ENCODE data around the gene TAS2R60.
"Not testable (repeated sequence)": the region's sequence is repeated elsewhere in the genome, so short reads cannot be mapped to it uniquely, and the experiment has no call there.

The TAS2R60 gene

DNA sequence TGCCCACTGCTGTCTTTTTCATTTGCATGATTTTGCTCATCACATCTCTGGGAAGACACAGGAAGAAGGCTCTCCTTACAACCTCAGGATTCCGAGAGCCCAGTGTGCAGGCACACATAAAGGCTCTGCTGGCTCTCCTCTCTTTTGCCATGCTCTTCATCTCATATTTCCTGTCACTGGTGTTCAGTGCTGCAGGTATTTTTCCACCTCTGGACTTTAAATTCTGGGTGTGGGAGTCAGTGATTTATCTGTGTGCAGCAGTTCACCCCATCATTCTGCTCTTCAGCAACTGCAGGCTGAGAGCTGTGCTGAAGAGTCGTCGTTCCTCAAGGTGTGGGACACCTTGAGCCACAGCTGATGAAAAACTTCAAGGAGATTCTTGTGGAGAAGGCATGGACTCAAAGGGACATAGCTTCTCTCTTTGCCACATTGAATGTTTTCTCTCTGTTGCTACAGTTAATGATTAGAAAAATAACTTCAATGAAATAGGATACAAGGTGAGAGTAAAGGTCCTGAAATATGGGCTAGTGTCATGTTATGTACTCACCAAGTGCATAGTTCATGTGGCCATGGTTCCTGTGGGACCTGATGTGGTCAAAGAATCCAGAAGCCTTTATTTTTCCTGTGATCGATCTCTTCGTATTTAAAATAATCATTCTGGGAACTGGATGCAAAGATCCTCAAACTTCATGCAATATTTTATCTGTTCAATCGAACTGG is 970 bp downstream of the TAS2R60 start:
- no peak for DNase-seq

DNA sequence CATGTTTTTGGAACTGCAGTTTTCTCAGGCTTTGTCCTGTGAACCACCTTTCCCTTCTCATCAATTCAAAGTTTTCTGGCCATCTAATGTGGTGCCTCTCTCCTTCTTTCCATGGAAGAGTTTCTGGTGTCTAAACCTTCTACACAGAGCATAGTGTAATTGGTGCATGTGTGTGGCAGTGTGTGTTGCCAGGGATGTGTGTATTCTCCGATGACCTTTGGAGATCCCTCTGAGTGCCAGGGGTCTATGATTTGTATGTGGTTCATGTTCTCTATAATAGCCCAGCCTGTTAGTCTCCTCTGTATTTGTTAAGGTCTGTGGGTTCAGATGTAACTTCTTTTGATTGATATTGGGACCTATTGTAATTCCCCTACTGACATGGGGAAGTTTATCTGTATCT is 1.5 kb downstream of the TAS2R60 start:
- DNase-seq: no peak

DNA sequence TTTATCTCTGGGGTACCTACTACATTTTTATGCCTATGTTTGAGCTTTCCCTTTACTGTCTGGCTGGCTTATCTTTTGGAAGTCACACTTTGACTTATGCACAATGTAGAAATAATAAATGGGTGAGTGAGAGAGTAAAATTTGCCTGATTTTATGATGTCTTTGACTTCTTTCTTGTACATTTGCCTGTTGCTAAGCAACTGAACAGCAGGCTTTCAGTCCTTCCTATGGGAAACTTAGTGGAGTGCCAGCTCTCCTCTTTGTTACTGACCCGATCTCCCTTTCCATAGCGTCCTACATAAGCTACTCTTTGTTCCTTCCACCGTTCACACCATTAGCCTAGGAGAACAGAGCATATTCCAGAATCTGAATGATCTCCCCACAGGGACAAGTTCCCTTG is 4.2 kb downstream of the TAS2R60 start:
- no peak for DNase-seq

DNA sequence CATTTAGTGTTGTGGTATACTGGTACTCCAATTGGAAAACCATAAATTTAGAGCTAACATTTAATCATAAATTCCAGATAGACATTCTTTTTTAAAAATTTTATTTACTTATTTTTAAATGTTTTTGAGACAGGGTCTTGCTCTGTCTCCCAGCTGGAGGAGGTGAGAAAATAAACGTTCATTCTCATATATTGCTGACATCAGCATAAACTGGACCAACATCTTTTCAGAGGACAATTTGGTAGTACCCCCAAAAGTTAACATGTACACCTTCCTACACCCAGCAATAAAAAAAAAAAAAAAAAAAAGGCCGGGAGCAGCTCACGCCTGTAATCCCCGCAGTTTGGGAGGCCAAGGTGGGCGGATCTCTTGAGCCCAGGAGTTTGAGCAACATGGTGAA is 5.2 kb downstream of the TAS2R60 start:
- no peak for DNase-seq

DNA sequence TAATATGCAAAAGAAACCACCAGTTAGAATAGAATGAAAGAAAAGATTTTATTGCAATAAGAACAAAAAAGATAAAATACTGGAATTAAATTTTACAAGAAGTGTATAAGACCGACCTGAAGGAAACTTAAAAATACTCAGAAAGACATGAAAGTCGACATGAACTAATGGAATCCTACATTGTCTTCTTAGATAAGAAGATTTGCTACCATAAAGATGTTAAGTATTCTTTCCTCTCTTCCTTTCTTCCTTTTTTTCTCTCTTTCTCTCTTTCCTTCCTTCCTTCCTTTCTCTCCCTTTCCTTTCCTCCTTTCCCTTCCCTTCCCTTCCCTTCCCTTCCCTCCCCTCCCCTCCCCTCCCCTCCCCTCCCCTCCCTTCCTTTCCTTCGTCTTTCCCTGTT is 6.5 kb downstream of the TAS2R60 start:
- DNase-seq: no peak

DNA sequence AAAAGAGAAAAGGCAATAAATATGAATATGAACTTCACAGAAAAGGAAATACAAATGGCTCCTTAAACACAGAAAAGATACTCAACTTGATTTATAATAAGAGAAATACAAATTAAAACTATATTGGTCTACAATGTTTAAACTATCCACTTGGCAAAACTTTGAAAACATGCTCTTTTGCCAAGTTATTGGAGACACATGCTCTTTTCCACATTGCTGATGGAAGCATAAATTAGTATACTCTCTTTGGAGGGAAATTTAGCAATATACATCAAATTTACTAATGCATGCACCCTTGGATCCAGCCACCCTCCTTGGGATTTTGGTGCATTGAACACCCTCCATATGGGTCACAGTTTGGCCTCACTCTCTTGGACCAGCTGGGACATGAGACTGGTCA is 7.9 kb downstream of the TAS2R60 start:
- DNase-seq: no peak

DNA sequence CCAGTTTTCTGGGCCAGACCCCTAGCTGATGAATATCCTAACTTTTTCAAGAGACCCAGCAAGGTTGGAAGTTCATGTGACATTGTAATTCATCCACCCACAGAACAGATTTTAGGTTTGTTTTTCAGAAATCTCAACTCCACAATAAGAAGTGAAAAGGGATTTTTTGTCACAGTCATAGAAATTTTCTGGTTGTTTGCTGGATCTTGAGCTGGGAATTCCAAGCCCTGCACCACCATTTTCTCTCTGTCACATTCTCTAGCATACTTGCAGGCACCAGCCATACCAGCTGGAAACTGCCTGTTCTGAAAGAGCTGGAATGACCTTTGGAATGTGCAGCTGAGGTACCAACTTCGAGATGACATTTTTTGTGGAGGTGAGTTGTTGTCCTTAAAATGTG is 8.5 kb downstream of the TAS2R60 start:
- DNase-seq: no peak

DNA sequence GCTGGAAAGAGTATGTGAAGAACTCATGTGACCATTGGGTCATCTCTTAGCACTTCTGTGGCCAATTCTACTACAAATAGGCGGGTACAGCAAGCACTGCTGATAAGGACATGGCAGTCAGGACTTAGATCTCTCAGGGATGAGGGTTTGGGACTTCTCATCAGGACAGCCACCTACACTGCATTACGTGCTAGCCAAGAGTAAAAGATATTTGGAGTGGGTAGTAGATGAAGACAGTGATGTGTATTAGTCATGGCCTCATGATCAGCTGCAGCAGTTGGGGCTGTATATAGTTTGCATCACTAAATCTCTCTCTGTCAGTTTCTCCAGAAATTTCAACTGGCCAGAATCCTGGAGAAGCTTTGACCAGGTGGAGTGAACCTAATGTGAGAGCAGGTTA is 9.2 kb downstream of the TAS2R60 start:
- no peak for DNase-seq

DNA sequence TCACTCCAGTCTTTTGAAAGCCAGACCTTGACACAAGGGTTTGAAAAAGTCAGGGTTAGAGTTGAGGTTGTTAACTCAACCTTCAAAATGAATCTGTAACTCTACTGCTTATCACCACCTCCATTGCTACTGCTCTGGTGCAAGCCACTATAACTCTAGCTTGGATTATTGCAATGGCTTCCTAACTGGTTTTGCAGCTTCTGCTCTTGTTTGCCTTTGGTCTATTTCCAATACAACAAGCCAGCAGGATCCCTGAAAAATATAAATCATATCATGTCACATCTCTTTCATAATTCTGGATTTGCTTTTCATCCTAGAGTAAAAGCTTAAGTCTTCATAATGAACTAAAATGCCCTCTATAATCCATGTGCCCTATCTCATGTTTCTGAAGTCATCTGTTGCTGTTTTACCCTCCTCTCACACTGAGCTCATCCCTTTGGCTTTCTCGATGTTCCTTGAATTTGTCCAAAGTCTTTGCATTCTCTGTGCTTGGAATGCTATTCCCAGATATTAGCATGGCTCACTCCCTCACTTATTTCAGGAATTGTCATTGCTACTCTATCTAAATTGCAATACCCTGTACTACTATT is 10.9 kb downstream of the TAS2R60 start:
- DNase-seq: no peak

DNA sequence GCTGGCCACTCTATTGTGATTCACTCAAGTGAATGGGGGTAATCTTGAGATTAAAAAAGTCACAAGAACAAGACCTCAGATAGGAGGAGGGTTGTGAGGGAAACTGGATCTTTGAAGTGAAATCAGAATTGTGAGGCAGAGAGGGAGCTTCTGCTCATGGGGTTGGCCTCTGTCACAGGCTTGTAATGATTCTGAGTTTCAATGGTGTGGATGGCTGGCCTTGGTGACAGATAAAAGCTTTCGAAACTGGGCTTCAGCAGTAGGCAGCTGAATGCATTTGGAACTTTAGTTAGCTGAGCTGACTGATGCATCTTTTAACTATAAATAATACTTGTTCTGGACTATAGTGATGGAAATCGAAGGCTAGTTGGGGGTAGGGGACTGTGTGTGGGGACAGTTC is 12.2 kb downstream of the TAS2R60 start:
- no peak for DNase-seq

DNA sequence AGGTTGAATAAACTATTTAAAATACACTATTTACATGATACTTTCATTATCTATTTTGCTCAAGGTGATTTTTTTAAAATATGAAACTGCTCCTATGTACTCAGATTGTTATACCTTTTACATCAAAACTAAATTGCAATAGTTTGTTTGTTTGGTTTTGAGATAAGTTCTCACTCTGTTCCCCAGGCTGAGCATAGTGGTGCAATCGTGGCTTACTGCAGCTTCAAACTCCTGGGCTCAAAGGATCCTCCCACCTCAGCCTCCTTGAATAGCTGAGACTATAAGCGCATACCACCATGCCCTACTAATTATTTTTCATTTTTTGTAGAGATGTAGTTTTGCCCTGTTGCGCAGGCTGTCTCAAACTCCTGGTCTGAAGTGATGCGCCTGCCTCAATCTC is 12.7 kb downstream of the TAS2R60 start:
- no peak for DNase-seq

DNA sequence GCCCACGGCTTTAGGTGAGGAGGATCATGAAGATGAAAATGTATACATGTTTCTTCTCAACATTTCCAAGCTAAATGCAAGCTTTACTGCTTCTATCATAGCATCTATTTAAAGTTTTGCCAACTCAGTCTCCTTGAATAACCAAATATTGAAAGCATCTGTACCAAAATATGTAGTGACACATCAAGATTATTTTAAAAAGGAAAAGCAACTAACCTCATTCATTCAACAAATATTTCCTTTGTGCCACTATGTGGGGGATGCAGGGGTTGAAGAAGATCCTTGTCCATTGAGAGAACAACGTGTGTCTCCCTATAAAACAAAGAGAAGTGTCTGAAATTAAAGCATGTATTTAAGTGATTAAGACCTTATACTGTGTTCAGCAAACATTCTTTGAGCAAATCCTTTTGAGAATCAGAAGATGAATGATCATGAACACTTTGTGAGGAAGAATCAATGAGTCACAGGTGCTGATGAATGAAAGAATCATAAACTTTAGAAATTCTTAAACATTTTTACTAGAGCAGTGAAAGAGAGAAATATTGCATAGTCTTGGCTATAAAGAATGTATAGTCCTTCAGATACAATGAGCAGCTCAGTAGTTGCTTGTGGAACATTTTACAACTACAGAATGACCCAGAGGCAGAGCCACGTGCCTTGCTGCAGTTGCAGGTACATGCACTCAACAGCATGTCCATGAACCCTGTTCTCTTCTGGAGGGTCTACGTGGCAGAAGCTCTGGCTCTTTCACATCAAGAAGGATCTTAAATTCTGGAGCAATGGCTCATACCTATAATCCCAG is 13.9 kb downstream of the TAS2R60 start:
- DNase-seq: no peak

DNA sequence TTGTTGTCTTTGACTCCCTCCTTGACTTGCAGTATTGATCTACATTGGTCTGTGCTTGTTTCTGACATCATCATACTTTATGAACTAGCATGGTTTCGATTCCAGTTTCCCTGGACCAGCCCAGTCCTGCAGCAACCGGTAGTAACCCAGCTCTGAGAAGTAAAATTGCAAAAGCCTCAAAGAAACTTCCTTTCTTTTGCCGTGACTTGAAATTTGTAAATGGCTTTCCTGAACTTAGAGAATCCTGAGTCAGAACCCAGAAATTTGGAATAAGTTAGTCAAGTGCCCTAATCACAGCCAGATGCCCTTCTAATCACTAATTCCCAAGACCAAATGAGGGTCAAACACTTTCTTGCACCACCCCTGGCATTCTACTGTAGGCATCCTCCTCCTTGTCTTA is 15.0 kb downstream of the TAS2R60 start:
- DNase-seq: no peak

DNA sequence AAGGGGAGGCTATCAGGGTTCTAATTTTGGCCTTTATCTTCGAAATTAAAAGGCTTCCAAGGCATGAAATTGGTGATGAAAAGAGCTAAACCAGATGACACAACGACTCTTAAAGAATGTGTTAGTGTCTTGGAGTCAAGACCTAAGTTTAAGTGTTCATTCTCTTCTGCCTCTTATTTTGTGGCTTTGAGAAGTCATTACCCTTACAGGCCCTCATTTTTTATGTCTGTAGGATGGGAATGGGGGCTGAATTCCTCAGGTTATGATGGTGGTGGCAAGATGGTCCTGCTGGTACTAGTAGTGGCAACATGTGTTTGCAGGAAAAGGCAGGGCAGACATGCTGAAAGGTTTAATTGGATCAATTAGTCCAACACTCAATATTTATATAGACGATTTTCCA is 15.4 kb downstream of the TAS2R60 start:
- DNase-seq: no peak

DNA sequence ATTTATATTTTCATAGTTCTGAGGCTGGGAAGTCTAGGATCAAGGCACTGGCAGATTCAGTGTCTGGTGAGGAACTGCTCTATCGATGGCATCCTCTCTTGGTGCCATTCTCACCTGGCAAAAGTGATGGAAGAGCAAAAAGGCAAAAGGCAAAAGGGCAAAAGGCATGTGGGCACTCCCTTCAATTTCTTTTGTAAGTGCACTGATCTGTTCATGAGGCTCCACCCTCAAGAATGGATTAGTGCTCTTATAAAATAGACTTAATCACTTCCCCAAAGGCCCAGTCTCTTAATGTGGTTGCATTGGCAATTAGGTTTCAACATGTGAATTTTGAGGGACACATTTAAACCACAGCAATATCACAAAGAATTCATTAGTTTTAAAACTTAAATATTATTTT is 16.1 kb downstream of the TAS2R60 start:
- no peak for DNase-seq

DNA sequence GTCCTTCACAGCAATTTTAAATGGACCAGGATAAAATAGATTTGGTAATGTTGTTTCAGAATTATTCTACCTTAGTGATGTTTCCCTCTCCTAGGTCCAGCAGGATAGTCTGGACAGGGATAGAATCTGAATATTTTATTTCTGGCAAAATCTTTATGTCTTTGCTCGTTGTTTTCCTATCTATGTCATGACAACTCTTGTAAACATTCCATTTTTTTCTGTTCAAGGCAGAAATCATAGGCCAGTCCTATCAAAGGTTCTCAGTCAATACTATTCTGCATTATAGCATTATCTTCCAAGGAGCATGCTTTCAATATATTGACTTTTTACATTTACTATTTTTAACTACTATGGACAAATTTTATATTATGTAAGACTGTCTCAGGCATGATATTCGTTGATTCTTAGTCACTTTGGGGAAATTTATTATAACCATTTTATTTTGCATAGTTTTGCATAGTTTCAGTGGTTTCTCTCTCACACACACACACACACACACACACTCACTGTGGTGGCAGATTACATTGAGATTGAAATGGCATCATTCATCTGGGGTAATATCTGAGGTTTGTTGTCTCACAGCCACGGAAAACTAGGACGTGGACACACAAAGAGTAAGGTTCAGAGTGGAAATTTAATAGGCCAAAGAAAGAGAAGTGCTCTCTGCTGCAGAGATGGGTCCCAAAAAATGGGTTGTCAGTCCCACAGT is 17.2 kb downstream of the TAS2R60 start:
- no peak for DNase-seq

DNA sequence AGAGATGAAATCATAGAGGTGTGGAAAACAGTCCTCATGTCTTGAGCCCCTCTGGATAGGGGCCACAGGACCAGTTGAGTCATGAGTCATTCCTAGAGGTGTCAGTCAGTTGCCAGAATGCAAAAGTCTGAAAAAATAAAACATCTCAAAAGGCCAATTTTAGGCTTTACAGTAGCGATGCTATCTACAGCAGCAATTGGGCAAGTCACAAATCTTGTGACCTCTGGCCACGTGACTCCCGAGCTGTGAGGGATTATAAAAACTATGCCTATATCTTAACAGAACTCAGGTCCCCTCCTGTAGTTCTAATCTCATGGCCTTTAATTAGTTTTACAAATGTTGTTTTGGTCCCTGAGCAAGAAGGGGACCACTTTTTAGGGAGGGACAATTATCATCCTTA is 18.8 kb downstream of the TAS2R60 start:
- DNase-seq: no peak

DNA sequence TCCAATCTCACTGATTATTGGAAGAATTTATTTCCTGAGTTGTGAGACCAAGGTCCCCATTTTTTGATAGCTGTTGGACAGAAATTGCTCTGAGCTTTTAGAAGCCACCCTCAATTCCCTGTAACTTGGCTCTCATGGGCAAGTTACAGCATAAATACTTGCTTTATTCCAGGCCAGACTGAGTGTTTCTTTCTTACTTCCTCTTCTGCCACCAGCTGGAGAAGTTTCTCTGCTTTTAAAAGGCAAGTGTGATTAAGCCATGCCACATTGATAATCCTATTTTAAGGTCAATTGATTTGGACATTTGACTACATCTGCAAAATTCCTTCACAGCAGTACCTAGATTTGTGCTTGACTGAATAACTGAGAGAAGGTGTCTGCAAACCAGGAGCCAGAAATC is 20.3 kb downstream of the TAS2R60 start:
- no peak for DNase-seq

DNA sequence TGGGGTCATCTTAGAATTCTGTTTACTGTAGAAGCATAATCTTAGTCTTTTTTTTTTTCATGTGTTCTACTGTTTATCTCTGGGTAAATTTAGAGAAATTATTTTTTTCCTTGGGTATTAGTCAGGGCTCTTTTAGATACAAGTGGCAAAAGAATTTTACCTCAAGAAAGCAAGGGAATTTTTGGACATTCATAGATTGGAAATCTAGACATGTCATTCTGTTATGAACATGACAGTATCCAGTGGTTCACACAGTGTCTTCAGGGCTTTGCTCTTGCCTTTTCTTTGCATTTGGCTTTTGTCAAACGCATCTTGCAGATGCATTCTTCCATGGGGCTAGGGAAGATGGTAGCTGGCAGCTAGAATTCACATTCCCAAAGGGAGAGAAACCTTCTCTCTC is 20.7 kb downstream of the TAS2R60 start:
- DNase-seq: no peak

DNA sequence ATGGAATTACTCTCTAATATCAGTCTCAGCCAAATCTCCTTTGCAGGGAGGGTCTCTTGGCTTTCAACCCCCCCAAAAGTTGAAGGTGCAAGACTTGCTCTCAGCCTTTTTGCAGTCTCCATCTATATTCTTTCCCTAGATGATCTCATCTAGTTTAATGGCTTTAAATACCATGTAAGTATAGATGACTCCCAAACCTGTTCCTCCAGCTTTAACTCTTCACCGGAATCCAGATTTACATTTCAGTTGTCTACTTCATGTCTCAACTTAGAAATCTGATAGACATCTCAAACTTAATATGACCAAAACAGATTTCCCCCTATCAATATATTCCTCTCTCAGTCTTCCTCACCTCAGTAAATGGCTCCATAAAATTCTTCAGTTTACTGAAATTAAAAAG is 24.5 kb downstream of the TAS2R60 start:
- no peak for DNase-seq

DNA sequence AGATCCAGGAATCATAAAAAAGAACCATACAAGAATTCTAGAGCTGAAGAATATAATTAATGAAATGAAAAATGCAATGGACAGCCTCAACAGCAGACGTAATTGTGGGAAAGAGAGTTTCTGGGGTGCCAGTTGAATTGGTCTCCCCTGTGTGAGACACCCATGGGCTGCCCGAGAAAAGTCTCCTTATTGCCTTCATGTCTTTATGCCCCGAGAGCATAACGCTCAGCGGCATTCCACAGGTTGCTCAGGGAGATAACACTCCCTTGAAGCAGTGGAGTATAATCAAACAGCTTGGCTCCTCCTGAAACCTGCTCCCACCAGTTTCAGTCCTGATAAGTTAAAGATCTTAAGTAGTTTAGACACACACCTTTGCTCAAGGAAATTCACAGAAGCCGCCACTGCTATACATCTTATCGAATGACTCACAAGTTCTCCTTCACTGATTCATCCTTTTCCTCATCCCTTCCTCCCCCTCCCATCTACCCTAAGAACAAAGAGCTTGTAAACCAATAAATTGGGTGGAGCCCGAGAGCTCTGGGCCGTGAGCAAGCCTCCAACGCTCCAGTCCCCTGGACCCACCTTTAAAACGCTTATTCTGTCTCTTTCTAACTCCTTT is 28.9 kb downstream of the TAS2R60 start:
- not testable (repeated sequence) for DNase-seq

DNA sequence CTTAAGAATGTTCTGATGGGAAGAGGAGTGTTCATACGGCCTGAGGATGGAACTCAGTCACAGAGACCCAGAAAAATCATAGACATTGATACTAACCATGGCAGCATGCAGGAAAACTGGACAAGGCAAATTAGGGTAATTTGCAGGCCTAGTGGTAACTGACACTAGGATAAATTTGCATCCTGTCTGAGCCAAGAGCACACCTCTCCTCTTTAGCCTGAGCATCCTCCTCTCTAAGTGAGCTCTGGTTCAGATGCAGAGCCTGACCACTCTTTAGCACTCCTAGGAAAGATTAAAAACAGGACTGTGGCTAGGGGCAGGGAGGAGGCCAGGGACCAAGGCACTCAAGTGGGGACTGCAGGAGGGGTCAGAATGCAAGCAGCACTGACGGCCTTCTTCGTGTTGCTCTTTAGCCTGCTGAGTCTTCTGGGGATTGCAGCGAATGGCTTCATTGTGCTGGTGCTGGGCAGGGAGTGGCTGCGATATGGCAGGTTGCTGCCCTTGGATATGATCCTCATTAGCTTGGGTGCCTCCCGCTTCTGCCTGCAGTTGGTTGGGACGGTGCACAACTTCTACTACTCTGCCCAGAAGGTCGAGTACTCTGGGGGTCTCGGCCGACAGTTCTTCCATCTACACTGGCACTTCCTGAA is 34.4 kb downstream of the TAS2R60 start, which contains the start of gene TAS2R41:
TAS2R41 (plus strand) TSS at position 373 of the 650 bp plus-strand sequence; CDS start at position 373, 0 bp downstream.
- DNase-seq: no peak

Data from activated CD4-positive, CD25-positive, alpha-beta regulatory T cell treated with anti-CD3 and anti-CD28 coated beads, Interleukin-2, amount 50 U/mL, for 72 hours (primary cell).